Eye (tissue), 1 donor: ENCODE measurements around the gene NGEF.

Experiments used
- DNase-seq: peaks from one replicate; pipeline ENCODE4 v3.0.0-alpha.2; 2015

NGEF gene

DNA sequence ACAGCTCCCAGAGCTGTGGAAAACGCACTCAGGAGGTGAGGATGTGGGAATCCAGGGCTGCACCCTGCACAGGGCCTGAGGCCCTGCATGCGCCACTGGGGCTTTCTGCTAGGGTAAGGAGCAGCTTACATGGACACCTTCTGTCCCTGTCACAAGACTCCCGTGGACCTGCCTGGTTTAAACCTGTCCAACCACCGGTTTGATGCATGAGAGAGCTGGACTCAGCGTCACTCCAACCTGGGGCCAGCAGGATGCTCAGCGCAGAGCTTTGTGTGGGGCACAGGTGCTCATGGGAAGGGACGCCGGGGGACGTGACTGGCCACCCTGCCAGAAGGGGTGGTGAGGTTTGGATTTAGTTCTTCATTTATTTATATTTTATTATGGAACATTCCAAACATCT is 118.8 kb downstream of the NGEF start:
- no peak for DNase-seq

DNA sequence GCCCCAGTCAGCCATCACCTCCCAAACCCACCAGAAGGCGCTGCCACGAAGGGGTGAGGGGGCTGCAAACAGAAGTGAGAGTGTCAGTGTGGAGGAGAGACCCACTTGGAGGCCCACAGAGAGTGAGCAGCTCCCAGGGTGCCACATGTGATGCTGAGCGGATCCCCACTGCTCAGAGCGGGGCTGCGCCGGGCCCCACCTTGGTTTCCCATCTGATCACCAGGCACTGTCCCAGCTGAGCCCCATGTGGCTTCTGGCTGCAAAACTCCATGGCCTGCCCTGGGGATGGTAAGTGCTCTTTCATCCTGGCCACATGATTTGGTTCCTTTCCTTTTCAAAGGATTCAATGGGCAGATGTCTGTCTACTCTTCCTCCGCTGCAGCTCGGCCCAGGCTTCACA is 119.2 kb downstream of the NGEF start:
- DNase-seq = no peak

DNA sequence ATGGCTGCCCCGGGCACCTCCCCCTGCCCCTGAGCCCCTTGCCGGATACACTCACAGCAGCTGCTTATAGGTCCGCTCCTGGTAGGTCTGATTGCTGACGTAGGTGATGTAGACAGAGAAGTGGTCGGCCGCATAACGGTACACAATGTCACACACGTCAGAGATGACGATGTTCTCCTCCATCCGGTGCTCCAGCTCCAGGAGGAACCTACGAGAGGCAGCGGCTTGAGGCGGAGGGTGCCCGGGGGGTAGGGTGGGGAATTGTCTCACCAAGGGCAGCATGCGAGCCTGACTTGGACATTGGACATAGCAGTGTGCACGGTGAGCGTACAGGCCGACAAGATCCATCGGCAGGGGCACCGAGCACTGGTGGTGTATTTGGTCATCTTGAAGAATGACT is 120.2 kb downstream of the NGEF start:
- no peak for DNase-seq

DNA sequence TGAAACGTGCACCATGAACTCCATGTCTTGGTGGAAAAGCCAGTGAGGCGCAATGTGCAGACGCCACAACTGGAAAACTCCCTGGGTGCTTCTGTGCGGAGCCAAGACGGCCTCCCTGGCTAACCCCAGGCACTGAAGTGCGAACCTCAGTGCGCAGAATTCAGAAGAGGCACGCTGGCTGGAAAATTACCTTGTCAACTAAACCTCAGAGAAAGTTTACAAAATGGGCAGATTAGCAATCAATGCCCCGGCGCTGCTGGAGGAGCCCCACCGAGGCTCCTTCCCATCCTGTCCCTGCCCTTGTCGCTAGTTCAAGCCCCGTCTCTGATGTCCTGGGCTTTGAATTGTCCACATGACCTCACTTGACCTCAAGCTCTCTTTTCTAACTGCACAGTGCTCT is 120.8 kb downstream of the NGEF start:
- no peak for DNase-seq

DNA sequence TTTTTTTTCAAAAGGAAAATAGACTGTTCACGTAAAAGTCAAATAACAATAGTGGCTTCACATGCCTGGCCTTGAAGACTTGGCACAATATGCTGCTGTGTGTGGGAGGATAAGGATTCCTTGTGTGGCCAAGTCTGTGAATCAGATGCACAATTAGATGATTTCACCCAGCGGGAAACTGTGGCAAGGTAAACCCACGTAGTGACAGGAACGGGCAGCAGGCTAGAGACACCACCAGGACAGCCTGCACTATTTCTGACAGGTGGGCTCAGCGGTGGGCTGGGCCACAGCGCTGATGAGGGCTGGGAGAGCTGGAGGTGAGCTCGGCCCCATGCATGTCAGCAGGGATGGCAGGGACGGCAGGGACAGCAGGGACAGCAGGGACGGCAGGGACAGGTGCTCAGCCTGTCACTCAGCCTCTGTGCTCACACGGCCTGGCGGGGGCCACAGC is 121.4 kb downstream of the NGEF start:
- DNase-seq = no peak

DNA sequence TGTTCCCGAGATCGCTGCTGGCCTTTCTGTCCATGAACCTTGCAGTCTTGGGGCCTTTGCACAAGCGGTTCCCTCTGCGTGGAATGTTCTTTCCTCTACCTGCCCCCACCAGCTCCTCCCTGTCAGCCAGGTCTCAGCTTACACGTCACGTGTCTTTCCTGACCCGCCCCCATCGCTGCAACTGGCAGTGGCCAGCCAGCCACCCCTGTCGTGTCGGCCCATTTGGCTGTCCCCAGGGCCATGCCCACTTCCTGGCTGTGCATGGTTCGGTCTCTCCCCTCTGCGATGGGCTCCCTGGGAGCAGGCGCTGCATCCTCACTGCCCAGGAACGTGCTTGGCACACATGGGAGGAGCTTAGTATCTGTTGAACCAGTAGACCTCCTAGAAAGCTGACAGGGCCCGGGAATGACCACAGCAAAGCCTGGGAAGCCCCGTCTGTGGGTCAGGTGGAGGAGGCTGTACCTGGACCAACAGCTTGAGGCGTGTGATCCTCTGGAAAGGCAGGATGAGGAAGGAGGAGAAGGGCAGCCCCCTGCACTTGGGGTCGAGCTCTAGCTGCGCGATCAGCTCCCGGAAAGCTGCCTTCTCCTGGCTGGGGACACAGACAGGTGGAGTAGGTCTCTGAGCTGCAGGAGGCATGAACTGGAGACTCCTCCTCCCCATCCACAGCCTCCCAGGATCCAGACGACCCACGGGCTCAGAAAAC is 122.0 kb downstream of the NGEF start:
- DNase-seq = peak; percentile 37

DNA sequence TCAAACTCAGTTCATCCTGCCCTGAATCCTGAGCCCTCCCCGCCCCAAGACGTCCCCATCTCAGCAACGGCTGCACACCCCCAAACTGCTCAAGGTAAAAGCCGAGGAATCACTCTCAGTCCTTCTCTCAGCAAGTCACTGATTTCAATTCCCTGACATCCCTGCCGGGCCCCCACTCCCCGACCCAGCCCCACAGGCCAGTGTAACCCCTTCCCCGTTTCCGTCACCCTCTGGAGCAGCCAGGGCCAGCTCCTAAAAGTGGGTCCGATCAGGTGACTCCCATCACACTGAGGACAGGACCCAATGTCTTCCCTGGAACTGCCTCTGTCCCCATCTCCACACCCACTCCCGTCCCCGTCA is 122.5 kb downstream of the NGEF start:
- no peak for DNase-seq

DNA sequence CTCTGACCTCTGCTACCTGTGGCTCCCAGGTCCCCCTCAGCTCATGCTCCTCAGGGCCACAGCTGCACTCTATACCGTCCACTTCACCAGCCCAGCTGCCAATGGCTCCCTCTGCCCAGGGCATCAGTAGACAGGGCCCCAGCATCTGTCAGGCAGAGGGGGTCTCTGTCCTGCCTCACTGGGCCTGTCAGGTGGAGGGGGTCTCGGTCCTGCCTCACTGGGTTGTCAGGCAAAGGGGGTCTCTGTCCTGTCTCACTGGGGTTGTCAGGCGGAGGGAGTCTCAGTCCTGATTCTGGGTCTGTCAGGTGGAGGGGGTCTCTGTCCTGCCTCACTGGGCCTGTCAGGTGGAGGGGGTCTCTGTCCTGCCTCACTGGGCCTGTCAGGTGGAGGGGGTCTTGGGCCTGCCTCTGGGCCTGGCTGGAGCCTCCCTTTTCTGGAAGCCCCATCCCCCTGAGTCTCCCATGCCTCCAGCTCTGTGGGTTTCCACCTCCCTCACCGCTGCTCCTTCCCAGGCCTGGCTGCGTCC is 123.1 kb downstream of the NGEF start:
- no peak for DNase-seq

DNA sequence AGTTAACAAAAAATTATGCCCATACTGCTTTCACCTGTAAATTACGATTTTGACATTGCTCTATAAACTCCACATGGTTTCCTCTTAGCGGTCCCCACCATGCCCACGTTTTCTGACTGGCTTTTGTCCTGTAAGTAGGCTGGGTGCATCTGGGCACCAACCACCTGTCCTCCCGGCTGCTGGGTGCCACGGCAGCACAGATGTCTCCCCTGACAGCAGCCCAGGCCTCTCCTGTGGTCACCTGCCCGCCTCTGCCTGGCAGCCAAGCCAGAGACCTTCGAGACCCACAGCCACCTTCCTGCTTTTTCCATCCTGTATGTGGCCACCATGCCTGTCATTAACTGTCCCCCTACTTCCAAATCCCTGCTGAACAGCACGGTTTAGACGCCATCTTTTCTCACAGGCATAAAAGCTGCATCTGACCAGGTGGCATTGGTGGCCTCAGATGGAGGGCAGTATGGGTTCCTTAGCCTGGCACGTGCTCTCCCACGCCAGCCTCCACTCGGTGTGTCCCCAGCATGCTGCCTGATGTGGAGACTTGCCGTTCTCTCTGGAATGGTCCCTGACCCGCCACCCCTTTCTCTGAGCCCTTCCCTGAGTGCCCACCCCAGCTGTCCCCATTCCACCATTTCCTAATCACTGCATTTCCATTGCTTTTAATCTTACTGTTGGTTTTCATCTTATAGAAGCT is 124.1 kb downstream of the NGEF start:
- DNase-seq = no peak

DNA sequence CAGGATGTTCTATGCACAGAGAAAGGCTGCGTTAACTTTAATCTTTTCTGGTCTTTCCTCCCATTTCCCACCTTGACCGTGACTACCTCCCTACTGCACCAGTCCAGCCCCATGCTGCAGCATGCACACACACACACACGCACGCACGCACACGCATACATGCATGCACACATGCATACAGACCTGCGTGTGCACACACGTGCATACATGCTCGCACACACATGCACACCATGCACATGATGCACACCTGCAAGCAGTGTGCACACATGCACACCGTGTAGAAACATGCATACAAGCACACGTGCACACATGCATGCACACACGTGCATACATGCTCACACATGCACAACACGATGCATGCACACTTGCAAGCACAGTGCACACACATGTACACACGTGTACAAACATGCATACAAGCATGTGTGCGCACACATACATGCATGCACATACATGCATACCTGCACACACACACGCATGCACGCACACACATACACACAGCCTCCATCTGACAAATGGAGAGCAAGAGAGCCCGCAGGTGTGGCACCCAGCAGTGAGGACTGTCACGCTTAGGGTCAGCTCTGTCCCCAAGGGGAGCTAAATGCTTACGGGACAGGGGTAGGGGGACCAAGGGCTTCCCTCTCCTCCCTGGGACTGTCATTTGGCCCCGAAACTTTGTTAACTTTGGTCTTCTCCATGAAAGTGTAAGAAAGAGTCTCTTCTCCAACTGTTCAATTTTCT is 124.8 kb downstream of the NGEF start:
- DNase-seq = no peak

DNA sequence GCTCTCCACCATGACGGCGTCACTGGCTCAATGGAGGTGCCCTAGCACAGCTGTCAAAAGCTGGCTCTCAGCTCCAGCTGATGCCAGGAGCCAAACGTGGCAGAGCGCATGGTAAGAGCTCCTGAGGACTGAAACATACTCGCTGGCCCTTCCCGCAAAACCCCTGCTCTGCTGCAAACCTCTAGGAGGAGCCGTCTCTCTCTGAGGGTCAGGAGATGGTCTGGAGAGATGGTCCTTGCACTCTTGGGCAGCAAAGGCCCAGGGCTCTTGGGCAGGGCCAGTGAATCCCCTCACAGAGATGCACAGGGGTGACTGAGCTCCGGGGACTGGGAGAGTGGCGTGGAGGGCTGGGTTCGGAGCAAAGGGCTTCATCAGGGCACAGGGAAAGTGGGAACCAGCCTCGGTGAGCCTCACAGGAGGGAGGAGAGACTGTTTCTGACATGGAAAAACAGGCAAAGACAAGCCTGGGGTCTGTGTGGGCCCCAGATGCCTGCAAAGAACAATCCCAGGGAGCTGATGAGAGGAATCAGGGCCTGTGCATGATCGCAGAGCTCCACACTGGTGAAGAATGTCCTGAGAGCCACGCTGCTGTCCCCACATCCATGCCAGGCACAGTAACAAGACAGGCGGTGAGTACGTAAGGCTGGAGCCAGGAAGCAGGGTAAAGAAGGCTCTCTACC is 125.7 kb downstream of the NGEF start:
- DNase-seq = no peak

DNA sequence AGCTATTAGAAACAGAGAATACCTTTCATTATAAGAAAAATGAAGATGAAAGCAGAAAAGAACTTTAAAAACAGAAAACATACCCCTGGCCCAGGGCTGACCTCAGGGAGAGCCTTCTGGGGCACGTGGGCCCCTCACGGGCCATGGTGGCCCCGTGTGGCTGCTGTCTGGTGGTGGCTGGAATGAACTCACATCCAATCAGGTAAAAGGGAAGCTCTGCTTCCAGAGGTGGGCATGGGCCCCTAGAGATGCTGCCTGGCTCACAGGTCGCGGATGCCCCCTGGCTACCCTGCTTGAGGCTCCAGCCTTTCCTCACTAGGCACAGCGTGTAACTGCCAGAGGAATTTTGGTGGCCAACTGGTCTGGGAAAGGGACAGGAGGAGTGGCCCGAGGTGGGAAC is 126.4 kb downstream of the NGEF start:
- DNase-seq = no peak

DNA sequence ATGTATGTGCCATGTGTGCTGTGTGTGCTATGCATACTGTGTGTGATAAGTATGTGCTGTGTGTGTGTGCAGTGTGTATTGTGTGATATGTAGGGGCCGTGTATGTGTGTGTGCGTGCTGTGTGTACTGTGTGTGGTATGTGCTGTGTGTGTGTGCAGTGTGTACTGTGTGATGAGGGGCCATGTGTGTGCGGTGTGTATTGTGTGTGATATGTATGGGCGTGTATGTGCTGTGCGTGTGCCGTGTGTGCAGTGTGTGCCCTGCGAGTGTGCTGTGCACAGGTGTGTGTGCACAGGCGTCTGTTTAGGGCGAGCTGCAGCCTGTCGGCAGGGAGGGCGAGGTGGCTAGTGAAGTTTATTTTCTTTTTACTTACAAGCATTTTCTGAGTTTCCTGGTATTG is 126.9 kb downstream of the NGEF start:
- DNase-seq = no peak

DNA sequence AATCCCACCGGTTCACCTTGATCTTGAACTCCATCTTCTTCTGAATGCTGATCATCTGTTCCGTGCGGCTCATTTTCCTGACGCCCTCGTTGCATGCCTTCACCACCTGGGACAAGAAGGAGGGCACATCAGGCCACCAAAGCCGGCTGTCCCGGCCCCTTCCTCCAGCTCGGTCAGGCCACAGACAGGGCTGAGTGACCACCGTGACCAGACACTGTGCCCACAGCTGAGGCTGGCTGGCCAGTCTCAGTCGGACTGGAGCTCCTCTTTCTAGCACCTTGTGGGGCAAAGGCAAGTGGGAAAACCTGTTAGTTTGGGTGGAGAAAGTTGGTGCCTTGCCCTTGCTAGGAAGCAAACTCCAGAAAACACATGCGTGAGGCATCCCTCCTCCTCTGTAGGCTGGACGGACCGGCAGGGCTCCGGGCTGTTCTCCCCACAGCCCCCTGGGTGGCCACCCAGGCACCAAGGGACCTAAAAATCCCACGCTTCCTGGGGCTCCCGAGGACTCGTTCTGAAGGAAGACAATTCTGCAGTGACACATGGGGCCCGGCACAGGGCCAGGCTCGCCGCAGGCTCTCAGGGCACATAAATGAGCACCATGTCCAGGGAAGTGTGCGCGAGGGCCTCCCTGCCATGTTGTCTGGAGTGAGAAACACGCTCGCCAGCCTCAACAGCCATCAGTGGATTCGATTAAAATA is 127.6 kb downstream of the NGEF start:
- DNase-seq = no peak

DNA sequence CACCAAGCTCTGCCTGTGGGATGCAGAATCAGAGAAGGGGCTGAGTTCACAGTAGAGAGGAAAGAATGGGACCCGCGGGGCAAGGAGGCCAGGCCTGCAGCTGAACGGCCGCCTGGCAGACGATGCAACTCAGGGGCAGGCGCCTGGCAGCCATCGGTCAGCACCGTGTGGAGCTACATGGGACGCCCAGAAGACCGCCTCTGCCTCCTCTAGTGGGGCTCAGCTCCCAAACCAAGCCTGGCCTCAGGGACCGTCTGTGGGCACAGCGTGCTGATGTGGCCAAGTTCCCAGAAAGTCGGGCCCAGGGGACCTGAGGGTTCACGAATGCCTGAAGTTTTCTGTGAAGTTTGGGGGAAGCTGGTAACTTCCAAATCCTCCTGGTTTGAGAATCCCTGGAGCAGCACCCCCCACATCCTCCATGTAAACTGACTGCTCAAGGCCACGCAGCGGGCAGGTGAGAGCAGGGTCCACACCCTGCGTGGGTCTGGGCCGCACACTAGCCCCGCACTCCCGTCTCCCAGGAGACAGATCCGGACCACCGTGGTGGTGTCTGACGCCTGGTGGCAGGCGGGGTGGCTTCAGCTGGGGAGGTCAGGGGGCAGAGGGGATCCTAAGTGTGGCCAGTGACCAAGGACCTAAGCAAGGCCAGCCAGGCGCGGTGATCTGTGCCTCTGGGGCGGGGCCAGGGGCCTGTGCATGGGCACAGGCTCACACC is 128.3 kb downstream of the NGEF start:
- no peak for DNase-seq

DNA sequence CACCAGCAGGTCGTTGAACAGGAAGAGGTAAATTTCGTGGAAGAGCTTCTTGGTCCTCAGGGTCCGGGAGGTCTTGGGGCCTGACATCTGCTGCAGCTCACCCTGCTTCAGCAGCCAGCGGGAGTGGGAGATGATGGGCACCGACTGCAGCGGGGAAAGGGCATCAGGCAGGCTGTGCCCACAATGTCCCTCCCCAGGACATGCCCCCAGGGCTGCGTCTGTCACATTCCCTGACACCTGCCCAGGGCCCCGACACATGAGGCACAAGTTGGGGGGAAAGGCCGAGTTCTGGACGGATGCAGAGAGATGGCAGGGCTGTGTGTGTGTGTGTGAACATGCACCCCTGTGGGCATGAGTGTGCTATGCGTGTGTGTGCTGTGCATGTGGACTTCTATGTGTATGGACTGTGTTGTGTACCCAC is 129.0 kb downstream of the NGEF start:
- DNase-seq = no peak

DNA sequence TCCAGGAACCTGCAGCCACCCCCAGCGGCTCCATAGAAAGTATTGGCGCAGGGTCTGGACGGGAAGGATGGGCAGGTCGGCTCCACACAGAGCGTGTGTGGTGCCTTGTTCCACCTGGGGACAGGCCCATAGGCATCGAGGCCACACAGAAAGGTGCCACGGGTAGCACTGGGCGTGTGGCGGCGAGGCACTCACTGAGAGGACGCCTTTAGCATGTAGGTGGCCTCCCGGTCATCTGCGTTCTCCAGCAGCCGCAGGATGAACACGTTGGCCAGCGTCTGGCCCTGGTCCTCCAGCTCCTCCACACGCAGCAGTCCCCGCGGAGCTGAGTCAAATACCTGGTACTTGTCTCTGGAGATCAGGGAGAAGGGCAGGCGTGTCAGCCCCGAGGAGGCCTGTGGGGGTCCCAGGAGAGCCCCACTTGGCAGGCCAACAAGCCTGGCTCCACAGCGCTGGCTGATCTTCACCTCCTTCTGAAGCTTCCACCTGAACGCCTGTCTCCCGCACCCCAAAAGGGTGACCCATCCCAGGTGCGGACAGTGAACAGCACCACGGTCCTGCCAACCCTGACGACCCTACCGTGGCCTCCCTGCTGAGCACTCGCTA is 129.8 kb downstream of the NGEF start:
- DNase-seq = no peak

DNA sequence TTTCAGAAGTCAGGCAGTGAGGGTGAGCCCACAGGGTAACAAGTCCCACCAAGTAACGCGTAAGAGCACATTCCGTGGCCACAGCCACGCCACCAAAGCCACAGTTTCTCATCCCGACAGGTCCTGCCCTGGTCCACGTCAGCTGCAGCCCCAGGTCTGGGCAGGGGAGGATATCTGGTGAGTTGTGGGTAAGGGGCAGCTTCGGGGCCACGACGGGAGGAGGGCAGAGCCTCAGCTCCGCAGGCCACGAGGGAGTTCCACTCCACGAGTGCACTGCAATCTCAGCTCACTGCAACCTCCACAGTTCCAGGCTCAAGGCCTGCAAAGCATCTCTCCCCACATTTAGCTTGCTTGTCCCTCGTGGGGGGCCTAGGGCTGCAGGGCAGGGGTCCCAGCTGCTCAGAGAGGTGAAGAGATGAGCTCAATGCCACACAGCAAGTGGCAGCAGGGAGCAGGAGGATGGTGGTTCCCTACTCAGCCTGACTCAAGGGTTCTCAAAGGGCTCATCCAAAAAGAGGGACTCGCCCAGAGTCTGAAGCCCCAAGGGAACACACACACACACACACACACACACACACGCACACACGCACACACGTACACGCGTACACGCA is 130.4 kb downstream of the NGEF start:
- DNase-seq = no peak

DNA sequence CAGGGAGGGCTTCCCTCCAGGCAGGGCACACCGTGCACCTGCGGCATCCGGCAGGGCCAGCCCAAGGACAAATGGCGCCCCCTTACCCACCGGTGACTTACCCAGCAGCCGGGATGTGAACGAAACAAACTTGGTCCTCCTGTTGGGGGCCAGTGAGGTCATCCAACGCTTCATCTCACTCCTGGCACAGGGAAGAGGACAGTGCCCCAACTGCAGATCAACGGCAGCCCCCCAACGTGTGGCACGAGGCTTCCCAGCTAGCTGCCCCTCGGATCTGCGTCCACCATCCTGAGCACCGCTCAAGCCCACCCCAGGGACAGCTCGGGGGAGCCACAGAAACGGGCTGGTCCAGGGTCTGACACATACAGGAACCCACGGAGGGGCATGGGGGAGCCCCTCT is 131.0 kb downstream of the NGEF start:
- DNase-seq = no peak

DNA sequence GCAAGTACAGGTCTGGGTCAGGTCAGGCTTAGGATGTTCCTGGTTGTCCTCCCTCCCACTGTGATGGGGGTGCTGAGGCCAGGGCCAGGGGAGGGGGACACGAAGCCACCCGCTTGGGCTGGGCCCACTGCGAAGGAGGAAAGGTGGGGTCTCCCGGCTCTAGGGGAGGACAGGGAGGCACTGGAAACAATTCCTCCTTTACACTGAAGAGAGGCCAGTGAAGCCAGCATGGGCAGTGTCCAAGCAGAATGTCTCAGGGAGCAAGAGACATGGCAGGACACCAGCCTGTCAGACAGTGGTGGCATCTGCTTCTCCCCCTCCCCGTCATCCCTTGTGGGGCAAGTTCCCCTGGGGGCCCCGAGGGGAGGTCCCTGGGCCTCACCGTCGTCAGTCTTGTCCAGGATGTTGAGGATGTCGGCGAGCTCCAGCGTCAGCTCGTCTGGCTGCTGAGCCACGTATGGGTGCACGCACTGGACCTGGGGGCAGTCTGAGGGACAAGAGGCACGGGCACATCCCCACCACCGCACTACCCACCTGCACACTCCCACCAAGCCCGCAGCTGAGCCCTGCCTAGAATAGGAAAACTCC is 132.2 kb downstream of the NGEF start:
- DNase-seq = no peak
